Peyer's patch (tissue), 4 donors: ENCODE data around the gene MEX3A.

Experiments
- CTCF ChIP-seq, 6 experiments: fragments of 450-650 bp in 4 of 6; fragments of 200-600 bp in 2 of 6; sonication (generic) in 1 of 6; IDR thresholded peaks; one replicate each; pipeline ENCODE4 v1.5.1; 2017 to 2019; ENCODE audit warnings: antibody characterized with exemption in 6 of 6, mild to moderate bottlenecking in 3 of 6, moderate library complexity in 1 of 6
- POLR2A ChIP-seq, 2 donors: fragments of 450-650 bp; IDR thresholded peaks; one replicate each; pipeline ENCODE4 v1.5.1; 2017; ENCODE audit warnings: antibody characterized with exemption in 2 of 2, mild to moderate bottlenecking in 2 of 2, moderate library complexity in 2 of 2

- no peak for TF ChIP-seq CTCF (IDR thresholded peaks at IDR 0.05)
- no peak for TF ChIP-seq POLR2A (IDR thresholded peaks at IDR 0.05)
These were observed 3.5 kb downstream of the MEX3A start for GRCh38 chr1:156078728-156079127.
